Spleen (tissue), 11 donors: ENCODE results near the gene ZNF507. TPM values are rescaled to one million over a fixed set of nuclear protein-coding genes. Genes with fewer than 3 reads are reported as not detected.
A peak's percentile ranks its signal among the peaks of the same experiment; 100 is the strongest.

Source experiments
- DNase-seq: peaks from one replicate; pipeline ENCODE4 v3.0.0-alpha.2; 2020
- H3K27ac ChIP-seq, 8 donors: fragments of 200-600 bp; sonication (generic) in 7 of 8; 1 replicate in 4 of 8; 2 replicates in 4 of 8; pipeline versions ENCODE4 v1.5.0 to v1.8.0; 2016 to 2021; ENCODE audit warnings: inconsistent platforms in 4 of 8, mild to moderate bottlenecking in 4 of 8, moderate library complexity in 1 of 8
- H3K27me3 ChIP-seq, 7 donors: fragments of 200-600 bp; sonication (generic) in 6 of 7; replicated peaks in 1 of 7; 1 replicate in 4 of 7; 2 replicates in 3 of 7; pipeline versions ENCODE4 v1.5.0 to v1.8.0; 2016 to 2021; ENCODE audit warnings: inconsistent platforms in 3 of 7, mild to moderate bottlenecking in 1 of 7
- H3K36me3 ChIP-seq, 6 donors: fragments of 200-600 bp; sonication (generic) in 5 of 6; 1 replicate in 4 of 6; 2 replicates in 2 of 6; pipeline versions ENCODE4 v1.5.0 to v1.8.0; 2016 to 2021; ENCODE audit warnings: inconsistent platforms in 2 of 6
- H3K4me1 ChIP-seq, 6 donors: fragments of 200-600 bp; sonication (generic) in 5 of 6; 1 replicate in 3 of 6; 2 replicates in 3 of 6; pipeline versions ENCODE4 v1.5.0 to v1.8.0; 2016 to 2021; ENCODE audit warnings: inconsistent platforms in 3 of 6
- H3K4me3 ChIP-seq, 8 donors: fragments of 200-600 bp; sonication (generic) in 7 of 8; 1 replicate in 4 of 8; 2 replicates in 4 of 8; pipeline versions ENCODE4 v1.5.0 to v1.8.0; 2016 to 2021; ENCODE audit warnings: inconsistent platforms in 4 of 8, mild to moderate bottlenecking in 4 of 8, moderate library complexity in 2 of 8
- H3K9me3 ChIP-seq, 8 donors: fragments of 200-600 bp; sonication (generic) in 7 of 8; 1 replicate in 4 of 8; 2 replicates in 4 of 8; pipeline versions ENCODE4 v1.5.0 to v1.8.0; 2016 to 2021; ENCODE audit warnings: inconsistent platforms in 4 of 8
- POLR2A ChIP-seq, 3 donors: fragments of 450-650 bp; IDR thresholded peaks; one replicate each; pipeline ENCODE4 v1.5.1; 2017; ENCODE audit warnings: antibody characterized with exemption in 3 of 3, mild to moderate bottlenecking in 1 of 3
- POLR2AphosphoS5 ChIP-seq, 3 donors: sonication (generic); formaldehyde crosslinking; IDR thresholded peaks; one replicate each; pipeline ENCODE4 v1.5.1; 2017; ENCODE audit warnings: antibody characterized with exemption in 3 of 3
- WGBS, 5 donors: extraction: QIAGEN DNeasy Blood & Tissue Kit in 3 of 5; methylation state at CpG; one replicate each; pipeline versions ENCODE4 v1.1.5 to v1.1.7; 2013 to 2018; 5-methylcytosine and 5-hydroxymethylcytosine counted together
- intact Hi-C: fragments of 100-400 bp; cut with DNase I; formaldehyde crosslinking; loops from one replicate; pipeline ENCODE4 v1.15.0; 2023; ENCODE audit warnings: low total_unique reads
- polyA plus RNA-seq, 3 donors: library from polyadenylated mRNA; stranded (reverse); fragments of 200-250 nt; gene quantifications; one replicate each; pipeline ENCODE4 v1.2.1, GENCODE V29; 2013
- total RNA-seq, 7 donors: library from RNA; depleted of rRNA in 3 of 7; stranded (reverse); fragments of >200 nt in 3 of 7; fragmentation: NEBNext Ultra II Directional in 4 of 7; extraction: Animal tissue kit (Norgen Biotek cat#: 25700) in 4 of 7; gene quantifications; one replicate each; pipeline versions ENCODE4 v1.1.0 to v1.2.1, GENCODE V29; 2016 to 2021
- TF ChIP-seq, protein P1 (sequence below), 11 experiments: fragments of 200-600 bp in 7 of 11; fragments of 450-650 bp in 4 of 11; sonication (generic) in 4 of 11; IDR thresholded peaks in 8 of 11; conservative IDR thresholded peaks in 3 of 11; 1 replicate in 7 of 11; 2 replicates in 4 of 11; pipeline versions ENCODE4 v1.4.0 to v1.8.0; 2016 to 2021; ENCODE audit warnings: antibody characterized with exemption in 11 of 11, inconsistent platforms in 4 of 11, mild to moderate bottlenecking in 1 of 11
- donor health status: healthy with polysubstance abuse.
- donor health status: DM: no; HTN: no; CAD: no; lungs with moderate emphysema.
- donor health status: DM: no; HTN: no; CAD: no.
- donor health status: Bipolar disorder and iron deficiency.
- donor health status: healthy.
- donor health status: DM: no; HTN: no; CAD: no.
- donor health status: DM: yes; HTN: yes; CAD: no.

Gene ZNF507
- total and polyA plus RNA-seq, 10 donors, result 3.6 to 31.4 (median 23.7) TPM

DNA sequence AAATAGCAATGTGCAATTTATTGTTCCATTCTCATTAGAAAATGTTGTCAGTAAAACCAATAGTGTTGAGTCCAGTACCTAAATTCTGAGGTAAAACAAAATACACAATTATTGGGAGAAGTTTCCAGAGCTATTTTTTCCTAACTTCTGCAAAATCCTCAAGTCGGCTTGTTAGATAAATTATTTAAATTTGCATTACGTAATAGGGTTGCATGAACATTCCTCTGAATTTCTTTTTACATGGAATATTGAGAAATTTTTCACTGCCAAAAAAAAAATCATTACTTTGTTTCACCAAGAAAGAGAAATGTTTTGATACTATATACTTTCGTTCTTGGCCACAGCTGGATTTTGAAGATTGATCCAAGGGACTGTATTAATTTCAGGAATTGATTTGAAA is 1.5 kb downstream of the ZNF507 start:
- TF ChIP-seq POLR2AphosphoS5 (IDR thresholded peaks at IDR 0.05), result no peak
- peaks cover 38 to 69% (median 55%) of the 10 kb centered on the region in 6 donors for H3K4me1 ChIP-seq
- 53 to 80% (median 59%) methylated on average over 3 of the region's 3 CpGs for WGBS, 5 donors
- peaks cover 0 to 33% (median 0%) of the 10 kb centered on the region in 7 donors for H3K27me3 ChIP-seq
- intact Hi-C loops, result loop anchor here (10.0 kb wide), 1 partner anchor 58 kb away; the partner anchor contains the start of gene DPY19L3
- no peak for DNase-seq
- H3K36me3 ChIP-seq, result peaks cover 0 to 36% (median 18%) of the 10 kb centered on the region in 6 donors
- no peaks in the 10 kb centered on the region for H3K9me3 ChIP-seq
- peak overlapping the region in 5 of 8 donors; percentile 96 to 100 (median 99) for H3K4me3 ChIP-seq
- no peak overlapping the region for H3K27ac ChIP-seq

DNA sequence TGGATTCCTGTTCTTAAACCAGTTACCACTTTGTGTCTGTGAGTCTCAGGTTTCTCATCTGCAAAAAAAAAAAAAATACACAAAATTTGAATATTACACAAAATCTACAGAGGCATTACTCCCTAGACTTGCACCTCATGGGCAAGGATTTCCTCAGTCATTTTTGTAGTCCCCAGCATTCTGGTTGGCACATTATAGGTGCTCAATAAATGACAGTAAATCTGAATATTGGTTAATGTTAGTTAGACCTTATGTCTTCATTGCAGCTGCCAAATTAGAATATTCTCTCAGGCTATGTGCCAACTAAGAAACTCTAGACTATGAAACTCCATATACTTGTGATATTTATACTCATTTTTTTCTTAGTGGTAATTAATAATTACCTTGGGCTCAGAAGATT is 2.2 kb downstream of the ZNF507 start:
- DNase-seq, result no peak
- Histone ChIP-seq H3K9me3 (no peaks in the 10 kb centered on the region), H3K27ac (no peak overlapping the region), H3K36me3 (peaks cover 0 to 41% (median 18%) of the 10 kb centered on the region in 6 donors), H3K4me1 (peaks cover 44 to 76% (median 62%) of the 10 kb centered on the region in 6 donors), H3K27me3 (peaks cover 0 to 26% (median 0%) of the 10 kb centered on the region in 7 donors), H3K4me3 (no peak overlapping the region)
- TF ChIP-seq, protein P1, sequence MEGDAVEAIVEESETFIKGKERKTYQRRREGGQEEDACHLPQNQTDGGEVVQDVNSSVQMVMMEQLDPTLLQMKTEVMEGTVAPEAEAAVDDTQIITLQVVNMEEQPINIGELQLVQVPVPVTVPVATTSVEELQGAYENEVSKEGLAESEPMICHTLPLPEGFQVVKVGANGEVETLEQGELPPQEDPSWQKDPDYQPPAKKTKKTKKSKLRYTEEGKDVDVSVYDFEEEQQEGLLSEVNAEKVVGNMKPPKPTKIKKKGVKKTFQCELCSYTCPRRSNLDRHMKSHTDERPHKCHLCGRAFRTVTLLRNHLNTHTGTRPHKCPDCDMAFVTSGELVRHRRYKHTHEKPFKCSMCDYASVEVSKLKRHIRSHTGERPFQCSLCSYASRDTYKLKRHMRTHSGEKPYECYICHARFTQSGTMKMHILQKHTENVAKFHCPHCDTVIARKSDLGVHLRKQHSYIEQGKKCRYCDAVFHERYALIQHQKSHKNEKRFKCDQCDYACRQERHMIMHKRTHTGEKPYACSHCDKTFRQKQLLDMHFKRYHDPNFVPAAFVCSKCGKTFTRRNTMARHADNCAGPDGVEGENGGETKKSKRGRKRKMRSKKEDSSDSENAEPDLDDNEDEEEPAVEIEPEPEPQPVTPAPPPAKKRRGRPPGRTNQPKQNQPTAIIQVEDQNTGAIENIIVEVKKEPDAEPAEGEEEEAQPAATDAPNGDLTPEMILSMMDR (IDR thresholded peaks at IDR 0.05 in 8 of 11, conservative IDR thresholded peaks at IDR 0.05 in 3 of 11), result no peak
- no peak for TF ChIP-seq POLR2A (IDR thresholded peaks at IDR 0.05)
- TF ChIP-seq POLR2AphosphoS5 (IDR thresholded peaks at IDR 0.05), result no peak
- intact Hi-C loops, result loop anchor here (10.0 kb wide), 1 partner anchor 57 kb away; the partner anchor contains the start of gene DPY19L3

DNA sequence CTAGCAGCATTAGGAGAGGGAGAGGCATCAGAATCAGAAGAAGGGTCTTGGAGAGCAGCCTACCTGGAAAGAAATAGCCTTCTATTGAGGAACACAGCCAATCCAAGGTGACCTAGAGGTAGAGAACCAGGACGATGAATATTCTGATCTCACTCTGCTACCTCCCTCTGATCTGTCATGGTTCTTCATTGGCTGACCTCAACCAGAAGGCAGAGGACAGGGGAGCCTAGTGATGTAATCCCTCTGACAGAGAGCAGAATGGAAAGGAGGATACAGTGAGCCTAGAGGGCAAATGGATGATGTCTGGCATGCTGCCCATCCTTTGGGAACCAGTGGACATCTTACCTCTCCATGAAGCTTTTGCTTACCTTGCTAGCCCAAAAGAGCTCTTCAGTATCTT is 3.6 kb downstream of the ZNF507 start:
- H3K27ac ChIP-seq, result no peak overlapping the region
- H3K27me3 ChIP-seq, result peaks cover 0 to 16% (median 0%) of the 10 kb centered on the region in 7 donors
- TF ChIP-seq POLR2AphosphoS5 (IDR thresholded peaks at IDR 0.05), result no peak
- TF ChIP-seq, protein P1 (IDR thresholded peaks at IDR 0.05 in 8 of 11, conservative IDR thresholded peaks at IDR 0.05 in 3 of 11), result no peak
- no peak for TF ChIP-seq POLR2A (IDR thresholded peaks at IDR 0.05)
- no peak overlapping the region for H3K4me3 ChIP-seq
- intact Hi-C loops, result loop anchor here (10.0 kb wide), 1 partner anchor 56 kb away; the partner anchor contains the start of gene DPY19L3
- 90 to 100% (median 93%) methylated on average over 1 of the region's 1 CpG for WGBS, 5 donors
- peaks cover 0 to 55% (median 33%) of the 10 kb centered on the region in 6 donors for H3K36me3 ChIP-seq
- H3K9me3 ChIP-seq, result no peaks in the 10 kb centered on the region
- H3K4me1 ChIP-seq, result peaks cover 44 to 80% (median 65%) of the 10 kb centered on the region in 6 donors
- no peak for DNase-seq

DNA sequence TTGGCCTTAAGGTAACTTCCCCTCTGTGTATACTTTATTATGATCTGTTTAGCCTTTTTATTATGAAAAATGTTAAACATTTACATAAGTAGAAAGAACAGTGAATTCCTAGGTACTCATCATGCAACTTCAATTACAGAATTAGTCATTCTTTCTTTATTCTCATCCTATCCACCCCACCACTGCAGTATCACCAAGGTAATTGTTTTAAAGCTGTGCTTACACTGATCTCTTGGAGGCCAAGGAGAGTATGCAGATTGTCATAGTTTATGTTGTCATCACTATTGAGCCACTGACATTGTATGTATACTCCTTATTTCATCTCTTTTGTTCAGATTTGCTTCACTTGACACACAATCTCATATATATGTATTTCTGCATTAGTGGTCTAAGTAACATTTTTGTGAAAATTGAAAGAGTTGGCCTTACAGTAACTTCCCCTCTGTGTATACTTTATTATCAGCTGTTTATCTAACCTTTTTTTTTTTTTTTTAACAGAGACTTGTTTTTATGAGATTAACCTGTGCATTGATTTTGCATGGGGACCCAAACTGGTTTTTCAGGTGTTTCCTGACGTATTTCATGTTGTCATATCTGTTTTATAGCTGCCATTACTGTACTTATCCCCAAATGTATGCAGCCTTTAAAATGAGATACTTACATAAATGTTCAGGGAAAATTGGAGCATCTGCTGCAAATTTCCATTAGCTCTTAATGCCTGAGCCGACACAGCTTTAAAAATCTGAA is 4.5 kb downstream of the ZNF507 start:
- H3K4me1 ChIP-seq, result peaks cover 44 to 85% (median 65%) of the 10 kb centered on the region in 6 donors
- TF ChIP-seq, protein P1 (IDR thresholded peaks at IDR 0.05 in 8 of 11, conservative IDR thresholded peaks at IDR 0.05 in 3 of 11), result no peak
- TF ChIP-seq POLR2AphosphoS5 (IDR thresholded peaks at IDR 0.05) (no peak), POLR2A (IDR thresholded peaks at IDR 0.05) (no peak)
- 92 to 97% (median 94%) methylated on average over 2 of the region's 2 CpGs for WGBS, 5 donors
- H3K27me3 ChIP-seq, result peaks cover 0 to 7% (median 0%) of the 10 kb centered on the region in 7 donors
- H3K36me3 ChIP-seq, result peaks cover 0 to 64% (median 41%) of the 10 kb centered on the region in 6 donors
- no peaks in the 10 kb centered on the region for H3K9me3 ChIP-seq
- DNase-seq, result no peak
- intact Hi-C loops, result loop anchor here (10.0 kb wide), 1 partner anchor 55 kb away; the partner anchor contains the start of gene DPY19L3
- H3K4me3 ChIP-seq, result no peak overlapping the region
- no peak overlapping the region for H3K27ac ChIP-seq
